ENCODE measurements around the gene LRAT.
"Not testable (repeated sequence)": the region's sequence is repeated elsewhere in the genome, so short reads cannot be mapped to it uniquely, and the experiment has no call there.

The LRAT gene

GRCh38 chr4:154743683-154744340 lies at the start of gene LRAT:
Gene LRAT, plus strand, starts transcription at chr4:154744000. Its CDS starts 327 bp downstream, at chr4:154744327.
- no peak for DNase-seq

GRCh38 chr4:154707877-154708276 lies 35.9 kb upstream of the LRAT start:
- DNase-seq: no peak

- DNase-seq: no peak
Measured at GRCh38 chr4:154709550-154709949, 34.2 kb upstream of the LRAT start.

- no peak for DNase-seq
Measured at GRCh38 chr4:154711522-154711921, 32.3 kb upstream of the LRAT start.

GRCh38 chr4:154714339-154715040 lies 29.3 kb upstream of the LRAT start:
- no peak for DNase-seq

- no peak for DNase-seq
Measured at GRCh38 chr4:154719087-154719486, 24.7 kb upstream of the LRAT start.

GRCh38 chr4:154720123-154720522 lies 23.7 kb upstream of the LRAT start:
- no peak for DNase-seq

- no peak for DNase-seq
Measured at GRCh38 chr4:154720618-154721267, 23.1 kb upstream of the LRAT start.

GRCh38 chr4:154722262-154722661 lies 21.5 kb upstream of the LRAT start:
- no peak for DNase-seq

- DNase-seq: not testable (repeated sequence)
Measured at GRCh38 chr4:154723601-154724000, 20.2 kb upstream of the LRAT start.

- DNase-seq: no peak
Measured at GRCh38 chr4:154727540-154727939, 16.3 kb upstream of the LRAT start.

- DNase-seq: no peak
Measured at GRCh38 chr4:154731756-154732155, 12.0 kb upstream of the LRAT start.

- no peak for DNase-seq
Measured at GRCh38 chr4:154732669-154733068, 11.1 kb upstream of the LRAT start.

GRCh38 chr4:154736770-154737169 lies 7.0 kb upstream of the LRAT start:
- no peak for DNase-seq

GRCh38 chr4:154738426-154738825 lies 5.4 kb upstream of the LRAT start:
- no peak for DNase-seq

GRCh38 chr4:154739111-154739510 lies 4.7 kb upstream of the LRAT start:
- no peak for DNase-seq

- no peak for DNase-seq
Measured at GRCh38 chr4:154740462-154740861, 3.3 kb upstream of the LRAT start.

GRCh38 chr4:154741131-154741665 lies 2.6 kb upstream of the LRAT start:
- no peak for DNase-seq

- DNase-seq: no peak
Measured at GRCh38 chr4:154741922-154742850, 1.6 kb upstream of the LRAT start.

- no peak for DNase-seq
Measured at GRCh38 chr4:154744341-154744926, 634 bp downstream of the LRAT start.

GRCh38 chr4:154757713-154758112 lies 13.9 kb downstream of the LRAT start:
- DNase-seq: no peak

GRCh38 chr4:154760895-154761294 lies 17.1 kb downstream of the LRAT start:
- DNase-seq: no peak
